Stimulated activated CD8-positive, alpha-beta memory T cell treated with anti-CD3 and anti-CD28 coated beads, Interleukin-4, amount 100 ng/mL, for 48 hours (primary cell): ENCODE data around the gene ZNF333.
"Not testable (repeated sequence)": the region's sequence is repeated elsewhere in the genome, so short reads cannot be mapped to it uniquely, and the experiment has no call there.

Experiments used
- DNase-seq: peaks from one replicate; pipeline ENCODE4 v3.0.0-alpha.2; 2020

The ZNF333 gene

DNA sequence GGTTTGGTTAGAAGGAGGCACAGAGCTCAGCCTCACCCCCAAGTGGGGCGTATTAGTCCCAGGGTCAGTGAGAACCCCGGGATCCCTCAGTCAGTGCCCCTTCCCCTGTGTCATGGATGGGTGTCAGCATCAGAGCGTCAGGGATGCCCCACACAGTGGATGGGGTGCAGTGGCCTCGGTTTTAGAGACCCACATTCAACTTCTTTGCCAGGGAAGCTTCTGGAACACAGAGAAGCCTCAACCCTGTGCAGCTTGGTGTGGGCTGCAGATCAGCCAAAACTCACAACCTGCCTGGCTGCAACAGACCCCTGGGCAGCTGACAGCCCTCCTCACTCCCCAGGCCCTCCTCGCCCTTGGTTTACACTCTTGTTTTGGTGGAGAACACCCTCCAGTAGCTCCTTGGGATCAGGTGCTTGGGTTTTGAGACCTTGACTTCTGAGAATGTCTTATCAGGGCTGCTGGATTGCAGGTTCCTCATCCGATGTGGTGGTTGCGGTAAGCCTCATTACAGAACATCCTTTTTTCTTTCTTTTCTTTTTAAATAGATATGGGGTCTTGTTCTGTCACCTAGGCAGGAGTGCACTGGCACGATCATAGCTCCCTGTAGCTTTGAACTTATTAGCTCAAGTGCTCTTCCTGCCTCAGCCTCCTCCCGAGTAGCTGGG lies 11.0 kb downstream of the ZNF333 start:
- no peak for DNase-seq

DNA sequence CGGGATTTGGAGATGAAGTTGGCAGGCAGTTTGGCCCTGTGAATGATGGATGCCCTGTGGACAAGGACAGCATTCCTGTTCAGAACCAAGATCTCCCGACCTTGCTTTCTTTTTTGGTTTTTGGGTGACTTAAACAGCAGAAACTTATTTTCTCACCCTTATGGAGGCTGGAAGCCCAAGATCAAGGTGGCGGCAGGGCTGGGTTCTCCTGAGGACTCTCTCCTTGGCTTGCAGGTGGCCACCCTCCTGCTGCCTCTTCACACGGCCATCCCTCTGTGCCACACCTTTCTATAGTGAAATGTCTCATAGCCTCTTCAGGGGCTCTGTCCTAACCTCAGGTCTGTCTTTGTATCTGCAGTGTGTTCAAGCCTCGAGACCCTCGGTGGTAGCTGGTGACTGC lies 14.0 kb downstream of the ZNF333 start:
- DNase-seq: no peak

DNA sequence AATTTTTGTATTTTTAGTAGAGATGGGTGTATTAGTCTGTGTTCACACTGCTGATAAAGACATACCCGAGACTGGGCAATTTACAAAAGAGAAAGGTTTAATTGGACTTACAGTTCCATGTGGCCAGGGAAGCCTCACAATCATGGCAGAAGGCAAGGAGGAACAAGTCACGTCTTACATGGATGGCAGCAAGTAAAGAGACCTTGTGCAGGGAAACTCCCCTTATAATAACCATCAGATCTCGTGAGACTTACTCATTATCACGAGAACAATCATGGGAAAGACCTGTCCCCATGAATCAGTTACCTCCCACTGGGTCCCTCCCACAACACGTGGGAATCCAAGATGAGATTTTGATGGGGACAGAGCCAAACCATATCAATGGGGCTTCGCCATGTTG lies 14.6 kb downstream of the ZNF333 start:
- DNase-seq: no peak

DNA sequence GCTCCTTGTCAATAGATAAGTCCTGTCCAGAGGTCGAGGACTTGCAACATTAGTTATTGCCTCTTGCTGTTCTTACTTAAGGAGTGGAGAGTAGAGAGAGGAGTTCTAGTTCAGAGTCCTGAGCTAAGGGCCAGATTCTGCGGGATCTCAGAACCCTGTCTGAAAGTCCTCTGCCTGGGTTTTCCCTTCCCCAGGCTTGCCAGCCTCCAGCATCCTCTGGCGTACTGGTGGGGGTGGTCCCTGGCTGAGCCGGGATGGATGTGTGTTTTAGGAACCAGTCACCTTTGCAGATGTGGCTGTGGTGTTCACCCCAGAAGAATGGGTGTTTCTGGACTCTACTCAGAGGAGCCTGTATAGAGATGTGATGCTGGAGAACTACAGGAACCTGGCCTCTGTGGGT lies 26.0 kb downstream of the ZNF333 start:
- DNase-seq: no peak

DNA sequence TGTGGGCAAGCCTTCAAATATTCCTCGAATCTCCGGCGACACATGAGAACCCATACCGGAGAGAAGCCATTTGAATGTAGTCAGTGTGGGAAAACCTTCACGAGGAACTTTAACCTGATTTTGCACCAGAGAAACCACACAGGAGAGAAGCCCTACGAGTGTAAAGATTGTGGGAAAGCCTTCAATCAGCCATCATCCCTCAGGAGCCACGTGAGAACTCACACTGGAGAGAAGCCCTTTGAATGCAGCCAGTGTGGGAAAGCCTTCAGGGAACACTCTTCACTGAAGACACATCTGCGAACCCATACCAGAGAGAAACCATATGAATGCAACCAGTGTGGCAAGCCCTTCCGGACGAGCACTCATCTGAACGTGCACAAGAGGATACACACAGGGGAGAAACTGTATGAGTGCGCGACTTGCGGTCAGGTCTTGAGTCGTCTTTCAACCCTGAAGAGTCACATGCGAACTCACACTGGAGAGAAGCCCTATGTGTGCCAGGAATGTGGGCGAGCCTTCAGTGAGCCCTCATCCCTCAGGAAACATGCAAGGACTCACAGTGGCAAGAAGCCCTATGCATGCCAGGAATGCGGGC lies 28.8 kb downstream of the ZNF333 start:
- no peak for DNase-seq

DNA sequence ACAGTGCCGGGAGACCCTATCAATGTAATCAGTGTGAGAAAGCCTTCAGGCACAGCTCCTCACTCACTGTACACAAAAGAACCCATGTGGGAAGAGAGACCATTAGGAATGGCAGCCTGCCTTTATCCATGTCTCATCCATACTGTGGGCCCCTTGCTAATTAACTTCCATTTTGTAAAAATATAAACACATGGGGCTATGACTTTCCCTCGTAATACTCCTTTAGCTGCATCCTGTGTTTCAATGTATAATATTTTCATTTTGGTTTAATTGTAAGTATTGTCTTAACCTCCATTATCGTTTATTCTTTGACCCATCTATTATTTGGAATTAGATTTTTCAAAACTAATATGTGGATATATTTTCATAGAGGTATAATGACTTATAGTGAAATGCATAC lies 29.3 kb downstream of the ZNF333 start:
- no peak for DNase-seq

DNA sequence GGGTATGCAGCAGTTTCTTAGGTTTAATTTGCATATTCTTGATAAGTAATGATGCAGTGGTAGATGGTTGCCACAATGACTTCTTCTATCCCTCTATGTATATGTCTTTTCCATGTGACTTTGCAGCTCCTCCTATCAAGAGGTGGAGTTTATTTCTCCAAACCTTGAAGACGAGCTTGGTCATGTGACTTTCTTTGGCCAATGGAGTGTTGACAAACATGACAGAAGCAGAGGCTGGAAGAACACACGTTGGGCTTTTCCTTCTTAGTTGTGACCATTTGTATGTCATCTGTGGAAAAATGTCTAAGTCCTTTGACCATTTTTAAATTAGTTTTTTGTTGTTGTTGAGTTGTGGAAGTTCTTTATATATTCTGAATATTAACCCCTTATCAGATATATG lies 32.3 kb downstream of the ZNF333 start:
- no peak for DNase-seq

DNA sequence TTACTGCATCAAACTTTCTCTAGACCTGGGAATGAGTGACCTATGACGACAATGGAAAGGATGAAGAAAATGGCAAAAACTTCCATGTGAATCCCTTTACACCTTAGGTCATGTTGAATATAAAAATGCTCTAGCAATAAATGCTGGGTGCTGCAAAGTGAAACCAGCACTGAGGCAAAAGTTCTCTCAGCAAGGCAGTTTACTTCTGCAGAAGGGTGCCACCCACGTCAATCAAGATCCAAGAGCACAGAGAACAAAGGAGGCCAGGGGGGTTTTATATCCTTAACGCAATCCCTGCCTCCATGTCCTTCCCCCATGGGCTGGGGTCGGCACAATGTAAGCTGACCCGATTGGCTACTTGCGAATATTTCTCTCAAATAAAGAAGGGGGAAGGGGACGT lies 38.7 kb downstream of the ZNF333 start:
- no peak for DNase-seq

DNA sequence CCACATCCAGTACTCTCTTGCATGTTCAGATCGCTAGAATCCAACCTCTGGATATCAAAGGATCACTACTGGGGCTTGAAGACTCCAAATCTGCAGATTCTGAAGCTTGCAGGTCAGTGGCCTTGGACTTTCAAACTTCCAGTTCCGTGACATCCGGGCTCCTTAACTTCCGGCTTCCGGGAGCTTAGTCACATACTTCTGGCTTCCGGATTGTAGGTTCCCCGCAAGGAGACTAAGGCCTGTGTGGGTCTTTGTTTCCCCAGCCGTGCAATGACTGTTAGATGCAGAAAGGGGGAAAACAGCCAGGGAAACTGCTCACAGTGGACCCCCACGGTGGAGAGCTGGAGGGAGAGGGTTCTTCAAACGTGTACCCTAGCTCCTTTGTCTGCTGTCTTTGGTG lies 41.4 kb downstream of the ZNF333 start:
- no peak for DNase-seq

DNA sequence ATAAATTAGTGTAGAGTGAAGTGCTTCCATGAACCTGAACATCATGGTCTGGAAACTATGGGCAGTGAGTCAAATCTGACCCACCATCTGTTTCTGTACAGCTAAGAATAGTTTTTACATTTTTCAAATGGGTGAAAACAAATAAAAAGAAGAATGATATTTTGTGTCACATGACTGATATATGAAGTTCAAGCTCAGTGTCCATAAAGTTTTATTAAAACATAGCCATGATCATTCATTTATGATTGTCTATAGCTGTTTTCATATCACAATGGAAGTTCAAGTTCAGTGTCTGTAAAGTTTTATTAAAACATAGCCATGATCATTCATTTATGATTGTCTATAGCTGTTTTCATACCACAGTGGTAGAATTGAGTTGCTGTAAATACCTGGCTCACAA lies 42.7 kb downstream of the ZNF333 start:
- no peak for DNase-seq

DNA sequence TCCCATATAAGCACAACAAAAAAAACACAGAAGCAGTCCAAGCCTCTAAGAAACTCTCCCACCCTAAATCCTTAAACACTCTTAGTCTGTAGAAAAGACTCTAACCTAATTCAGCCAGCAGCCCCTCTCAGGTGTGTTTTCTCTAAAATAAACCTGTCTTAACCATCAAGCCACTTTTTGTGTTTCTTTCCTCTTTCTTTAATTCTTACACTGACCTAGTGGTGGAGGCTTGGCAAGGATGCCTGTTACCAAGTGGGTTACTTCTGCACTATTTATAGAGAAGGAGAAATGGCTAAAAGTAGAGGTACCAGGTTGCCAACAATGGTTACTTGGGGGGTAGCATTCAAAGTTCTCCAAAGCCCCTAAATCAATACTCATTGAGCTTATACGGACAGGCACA lies 43.7 kb downstream of the ZNF333 start:
- DNase-seq: no peak

DNA sequence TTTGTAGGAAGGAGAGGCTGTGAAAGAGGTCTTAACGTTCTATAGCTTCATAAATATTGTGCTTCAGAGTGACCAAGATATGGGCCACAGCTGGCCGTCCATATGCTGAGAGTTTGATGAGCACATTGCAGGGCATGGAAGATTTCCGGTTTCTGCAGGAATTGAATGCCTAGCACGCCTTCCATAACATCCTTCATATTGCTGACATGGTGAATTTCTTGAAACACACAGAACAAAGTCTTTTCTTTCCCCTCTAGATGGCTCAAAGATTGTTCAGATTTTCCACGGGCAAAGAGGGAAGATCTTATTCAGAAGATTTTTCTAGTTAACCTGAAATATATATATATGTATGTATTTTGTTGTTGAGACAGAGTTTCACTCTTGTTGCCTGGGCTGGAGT lies 46.1 kb downstream of the ZNF333 start:
- no peak for DNase-seq

DNA sequence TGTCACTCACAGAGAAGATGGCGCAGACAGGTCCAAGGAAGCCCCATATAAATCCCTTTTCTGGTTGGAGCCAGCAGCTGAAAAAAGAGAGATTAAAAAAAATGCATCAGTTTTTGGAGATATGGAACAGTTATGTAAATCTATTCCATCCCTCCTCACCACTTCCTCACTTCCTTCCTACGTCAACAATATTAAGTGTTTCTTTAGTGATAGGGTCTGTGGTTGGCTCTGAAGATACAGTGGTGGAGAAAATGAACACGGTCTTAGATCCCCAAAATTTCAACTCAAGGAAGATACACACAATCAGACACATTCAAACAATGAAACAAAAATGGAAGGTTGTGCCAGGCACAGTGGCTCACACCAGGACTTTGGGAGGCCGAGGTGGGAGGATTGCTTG lies 57.0 kb downstream of the ZNF333 start:
- DNase-seq: no peak

DNA sequence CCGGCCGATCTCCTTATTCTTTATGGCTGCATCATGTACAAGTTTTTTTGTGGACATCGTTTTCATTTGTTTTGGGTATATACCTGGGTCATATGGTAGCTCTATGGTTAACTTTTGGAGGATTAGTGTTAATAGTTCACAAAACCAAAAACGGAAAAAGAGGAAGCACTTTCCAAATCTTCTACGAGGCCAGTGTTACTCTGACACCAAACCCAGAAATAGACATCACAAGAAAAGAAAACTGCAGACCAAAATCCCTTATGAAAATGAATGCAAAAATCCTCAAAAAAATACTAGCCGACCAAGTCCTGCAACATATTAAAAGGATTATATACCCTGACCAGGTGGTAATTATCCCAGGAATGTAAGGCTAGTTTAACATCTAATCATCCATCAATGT lies 58.8 kb downstream of the ZNF333 start:
- DNase-seq: no peak

DNA sequence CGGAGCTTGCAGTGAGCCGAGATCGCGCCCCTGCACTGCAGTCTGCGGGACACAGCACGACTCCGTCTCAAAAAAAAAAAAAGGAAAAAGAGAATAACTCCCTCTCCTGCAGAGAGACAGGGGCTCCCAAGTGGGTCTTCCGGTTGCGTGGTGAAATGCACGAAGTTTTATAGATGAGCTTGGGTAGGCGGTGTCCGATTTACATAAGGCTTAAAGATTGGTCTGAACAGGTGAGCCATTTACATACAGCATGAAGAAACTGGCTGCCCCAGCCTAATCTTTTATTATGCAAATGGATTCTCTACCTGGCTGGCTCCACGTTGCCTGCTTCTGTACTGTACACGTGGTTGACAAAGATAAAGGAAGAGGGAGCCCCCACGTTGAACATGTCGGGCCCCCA lies 69.0 kb downstream of the ZNF333 start:
- DNase-seq: no peak

DNA sequence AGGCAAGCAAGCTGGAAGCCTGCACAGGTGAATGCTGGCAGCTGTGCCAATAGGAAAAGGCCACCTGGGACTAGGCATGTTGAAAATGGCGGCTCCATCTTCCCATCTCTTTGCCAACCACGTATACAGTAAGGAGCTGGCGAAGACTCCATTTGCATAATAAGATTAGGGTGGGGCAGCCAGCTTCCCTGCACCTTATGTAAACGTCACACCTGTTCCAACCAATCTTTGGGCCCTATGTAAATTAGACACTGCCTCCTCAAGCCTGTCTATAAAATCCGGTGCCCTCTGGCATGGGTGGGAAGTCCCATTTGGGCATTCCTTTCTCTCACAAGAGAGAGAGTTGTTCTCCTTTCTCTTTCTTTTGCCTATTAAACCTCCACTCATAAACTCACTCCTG lies 71.8 kb downstream of the ZNF333 start:
- no peak for DNase-seq

DNA sequence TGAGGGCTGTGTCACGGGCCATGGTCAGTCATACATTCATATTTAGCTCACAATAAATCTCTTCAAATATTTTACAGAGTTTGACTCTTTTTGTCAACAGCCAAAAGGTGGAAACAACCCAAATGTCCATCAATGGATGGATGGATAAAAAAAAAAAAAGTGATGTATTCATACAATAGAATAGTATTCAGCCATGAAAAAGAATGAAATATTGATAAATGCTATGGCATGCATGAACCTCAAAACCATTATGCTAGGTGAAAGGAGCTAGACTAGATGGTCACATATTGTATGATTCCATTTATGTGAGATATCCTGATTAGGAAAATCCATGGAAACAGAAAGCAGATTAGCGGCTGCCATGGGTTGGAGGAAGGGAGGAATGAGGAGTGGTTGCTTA lies 72.3 kb downstream of the ZNF333 start:
- DNase-seq: no peak

DNA sequence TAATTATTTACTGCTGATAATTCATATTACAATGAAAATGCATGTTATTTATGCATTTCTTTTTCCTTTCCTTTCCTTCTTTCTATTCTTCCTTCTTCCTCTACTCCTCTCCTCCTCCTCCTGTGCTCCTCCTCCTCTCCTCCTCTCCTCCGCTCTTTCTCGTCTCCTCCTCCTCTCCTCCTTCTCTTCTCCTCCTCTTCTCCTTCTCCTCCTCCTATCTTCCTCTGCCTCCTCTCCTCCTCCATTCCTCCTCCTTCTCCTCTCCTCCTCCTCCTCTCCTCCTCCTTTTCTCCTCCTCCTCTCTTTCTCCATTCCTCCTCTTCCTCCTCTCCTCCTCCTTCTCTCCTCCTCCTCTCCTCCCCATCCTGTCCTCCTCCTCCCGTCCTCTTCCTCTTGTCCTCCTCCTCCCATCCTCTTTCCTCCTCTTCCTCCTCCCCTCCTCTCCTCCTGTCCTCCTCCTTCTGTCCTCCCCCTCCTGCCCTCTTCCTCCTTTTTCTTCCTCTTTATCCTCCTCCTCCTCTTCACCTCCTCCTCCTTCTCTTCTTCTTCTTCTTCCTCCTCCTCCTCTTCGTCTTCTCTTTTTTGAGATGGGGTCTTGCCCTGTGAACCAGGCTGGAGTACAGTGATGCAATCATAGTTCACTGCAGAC lies 73.8 kb downstream of the ZNF333 start:
- DNase-seq: no peak

DNA sequence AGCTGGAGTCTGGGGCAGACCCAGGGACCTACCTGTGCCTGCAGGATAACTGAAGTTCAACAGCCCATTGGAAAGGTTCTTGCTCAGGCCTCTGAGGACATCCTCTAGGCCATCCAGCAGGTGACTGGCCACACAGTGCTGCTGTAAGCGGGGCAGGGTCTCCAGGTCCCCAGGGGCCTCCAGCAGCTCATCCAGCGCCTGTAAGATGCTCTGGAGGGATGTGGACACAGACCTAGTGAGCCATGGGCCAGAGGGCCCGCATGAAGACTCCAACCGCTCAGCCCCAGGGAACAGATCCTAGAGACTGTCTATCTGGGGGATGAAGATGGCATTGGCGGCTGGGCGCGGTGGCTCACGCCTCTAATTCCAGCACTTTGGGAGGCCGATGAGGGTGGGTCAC lies 74.6 kb downstream of the ZNF333 start:
- DNase-seq: no peak

DNA sequence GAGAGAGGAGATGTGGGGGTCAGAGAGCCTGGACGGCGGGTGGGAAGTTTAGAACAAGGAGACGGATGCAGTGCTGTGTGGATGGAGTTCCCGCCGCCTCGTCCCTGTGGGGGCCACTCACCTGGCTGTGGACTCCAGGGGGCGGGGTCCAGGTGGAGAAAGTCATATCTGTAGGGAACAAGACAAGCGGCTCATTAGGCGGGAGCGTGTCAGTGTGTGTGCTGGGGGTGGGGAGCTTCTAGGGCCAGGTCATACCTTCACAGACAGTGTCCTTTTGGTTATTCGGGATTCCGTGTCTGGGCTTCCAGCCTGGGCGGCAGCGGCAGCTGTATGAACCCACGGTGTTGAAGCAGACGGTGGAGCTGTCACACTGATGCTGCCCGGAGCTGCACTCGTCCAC lies 75.6 kb downstream of the ZNF333 start:
- DNase-seq: not testable (repeated sequence)

DNA sequence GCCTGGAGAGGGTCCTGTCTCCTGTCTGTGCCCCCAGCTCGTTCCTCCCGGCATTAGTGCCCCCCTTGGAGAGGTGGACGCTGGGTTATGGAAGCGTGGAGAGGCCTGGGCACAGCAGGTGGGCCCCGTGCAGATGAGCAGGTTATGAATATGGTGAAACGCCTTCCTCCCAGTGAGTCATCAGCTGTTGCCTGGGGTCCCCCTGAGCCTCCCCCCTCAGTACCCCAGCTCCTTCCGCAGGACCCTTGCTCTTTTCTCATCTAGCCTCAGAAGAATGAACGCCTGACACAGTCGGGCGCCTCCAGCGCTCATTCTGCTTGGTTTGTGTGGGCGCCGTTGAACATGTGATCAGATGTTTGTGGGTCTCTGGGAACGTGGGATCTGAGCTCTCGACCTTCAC lies 76.0 kb downstream of the ZNF333 start:
- not testable (repeated sequence) for DNase-seq

DNA sequence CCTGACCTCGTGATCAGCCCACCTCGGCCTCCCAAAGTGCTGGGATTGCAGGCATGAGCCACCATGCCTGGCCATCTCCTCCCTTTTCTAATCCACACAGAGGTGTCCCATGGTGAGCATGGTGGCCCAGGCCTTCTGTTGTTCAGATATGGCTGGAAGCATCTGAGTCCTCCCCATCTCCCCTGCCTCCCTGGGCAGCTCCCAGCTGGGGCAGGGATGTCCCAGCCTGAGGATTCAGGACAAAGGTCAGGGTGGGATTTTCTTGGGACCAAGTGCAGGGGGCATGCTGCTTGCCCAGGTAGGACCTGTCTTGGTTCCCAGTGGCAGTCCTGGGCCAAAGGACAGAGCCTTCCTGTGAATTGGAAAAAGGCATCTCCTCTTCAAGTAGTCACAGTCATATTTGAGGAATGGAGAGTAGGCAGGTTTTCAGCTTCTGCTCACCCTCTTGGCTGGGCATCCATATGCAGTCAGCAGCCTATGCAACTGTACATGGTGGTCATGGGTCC lies 77.7 kb downstream of the ZNF333 start:
- DNase-seq: peak; percentile 4

DNA sequence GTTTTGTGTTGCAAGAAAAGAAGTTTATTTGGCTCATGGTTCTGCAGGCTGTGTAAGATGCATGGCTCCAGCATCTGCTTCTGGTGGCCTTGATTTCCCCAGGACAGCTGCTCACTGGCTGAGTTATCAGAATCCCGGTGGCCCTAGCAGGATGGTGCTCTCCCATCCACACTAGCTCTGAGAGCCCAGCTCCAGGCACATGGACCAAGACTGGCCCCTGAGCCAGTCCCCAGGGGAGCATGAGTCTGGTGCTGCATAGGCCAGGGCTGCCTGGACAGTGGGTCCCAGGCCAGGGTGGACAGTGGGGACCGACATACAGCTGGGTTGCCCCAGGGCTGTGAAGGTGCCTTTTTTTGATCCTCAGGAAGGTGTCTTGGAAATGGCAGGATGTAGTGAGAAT lies 78.2 kb downstream of the ZNF333 start:
- DNase-seq: no peak

DNA sequence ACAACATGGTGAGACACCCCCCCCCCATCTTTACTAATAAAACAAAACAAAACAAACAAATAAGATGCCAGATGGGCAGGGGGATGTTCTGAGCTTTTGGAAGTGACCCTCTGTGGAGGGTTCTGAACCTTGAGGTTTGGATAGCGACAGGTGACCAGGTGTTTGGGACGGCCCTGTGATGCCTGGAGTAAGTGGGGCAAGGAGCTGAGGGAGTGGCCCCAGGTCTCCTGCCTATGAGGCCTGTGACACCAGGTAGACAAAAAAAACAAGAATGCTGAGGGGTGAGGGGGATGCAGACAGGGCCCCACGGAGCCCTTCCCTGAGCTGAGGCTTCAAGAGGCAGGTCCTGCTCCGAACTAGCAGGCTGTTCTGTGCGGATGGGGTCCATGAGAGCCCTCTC lies 79.4 kb downstream of the ZNF333 start:
- DNase-seq: peak; percentile 4

DNA sequence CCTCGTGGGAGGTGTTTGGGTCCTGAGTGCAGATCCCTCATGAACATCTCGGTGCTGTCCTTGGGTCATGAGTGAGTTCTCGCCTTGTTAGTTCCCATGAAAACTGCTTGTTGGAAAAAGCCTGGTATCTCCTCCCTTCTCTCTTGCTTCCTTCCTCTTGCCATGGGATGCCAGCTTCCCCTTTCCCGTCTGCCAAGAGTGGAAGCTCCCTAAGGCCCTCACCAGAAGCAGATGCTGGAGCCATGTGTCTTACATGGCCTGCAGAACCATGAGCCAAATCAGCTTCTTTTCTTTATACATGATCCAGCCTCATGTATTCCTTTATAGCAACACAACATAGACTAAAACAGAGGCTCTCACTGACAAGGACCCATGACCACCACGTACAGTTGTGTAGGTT lies 80.3 kb downstream of the ZNF333 start:
- DNase-seq: peak; percentile 8
